Right lobe of liver (tissue), 4 donors: Measurements from ENCODE around the gene TIMP4.

Experiments
- POLR2A ChIP-seq: fragments of 450-650 bp; IDR thresholded peaks from one replicate; pipeline ENCODE4 v1.6.1; 2017; ENCODE audit warnings: antibody characterized with exemption, mild to moderate bottlenecking
- TF ChIP-seq, protein P1 (sequence below), 4 donors: fragments of 200-600 bp in 3 of 4; fragments of 450-650 bp in 1 of 4; IDR thresholded peaks; one replicate each; pipeline versions ENCODE4 v1.5.1 to v1.8.0; 2016 to 2022; ENCODE audit warnings: antibody characterized with exemption in 4 of 4, mild to moderate bottlenecking in 2 of 4
- donor health status: DM: no; HTN: no; CAD: no.
- donor health status: DM: no; HTN: no; CAD: no.
- donor health status: DM: no; HTN: yes; CAD: no.

DNA sequence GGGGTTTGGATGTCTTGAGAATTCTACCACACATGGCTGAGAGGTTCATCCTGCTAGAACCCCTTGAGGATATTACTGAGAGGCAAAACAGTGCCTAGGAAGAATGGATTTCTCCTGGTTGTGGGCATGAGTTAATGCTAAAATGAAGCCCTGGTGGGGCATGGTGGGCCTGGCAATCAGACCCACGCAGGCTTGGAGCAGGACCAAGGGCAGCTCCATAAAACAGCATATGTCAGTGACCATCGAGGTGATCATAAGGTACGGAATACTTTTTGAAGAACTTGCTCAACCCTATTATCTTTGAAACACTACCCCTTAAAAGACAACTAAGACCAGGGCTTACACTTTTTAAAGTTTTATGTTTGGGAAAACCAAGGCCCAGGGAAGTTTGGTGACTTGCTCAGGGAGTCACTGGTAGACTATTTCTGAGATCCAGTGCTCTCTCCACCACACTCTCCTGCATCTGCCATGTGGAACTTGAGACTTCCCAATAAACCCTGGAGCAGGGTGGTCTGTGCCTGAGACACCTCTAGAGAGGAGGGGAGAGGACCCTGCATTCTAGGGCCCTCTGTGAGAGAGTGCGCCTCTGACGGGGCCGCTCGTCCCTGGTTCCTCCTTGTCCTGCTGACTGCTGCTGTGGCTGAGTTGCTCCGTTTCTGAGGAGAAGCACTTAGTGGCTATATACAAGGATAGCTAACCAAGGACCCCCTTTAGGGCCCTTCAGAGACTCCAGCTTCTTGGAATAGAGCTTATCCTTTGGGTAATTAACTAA lies 28.0 kb upstream of the TIMP4 start:
- TF ChIP-seq, protein P1, sequence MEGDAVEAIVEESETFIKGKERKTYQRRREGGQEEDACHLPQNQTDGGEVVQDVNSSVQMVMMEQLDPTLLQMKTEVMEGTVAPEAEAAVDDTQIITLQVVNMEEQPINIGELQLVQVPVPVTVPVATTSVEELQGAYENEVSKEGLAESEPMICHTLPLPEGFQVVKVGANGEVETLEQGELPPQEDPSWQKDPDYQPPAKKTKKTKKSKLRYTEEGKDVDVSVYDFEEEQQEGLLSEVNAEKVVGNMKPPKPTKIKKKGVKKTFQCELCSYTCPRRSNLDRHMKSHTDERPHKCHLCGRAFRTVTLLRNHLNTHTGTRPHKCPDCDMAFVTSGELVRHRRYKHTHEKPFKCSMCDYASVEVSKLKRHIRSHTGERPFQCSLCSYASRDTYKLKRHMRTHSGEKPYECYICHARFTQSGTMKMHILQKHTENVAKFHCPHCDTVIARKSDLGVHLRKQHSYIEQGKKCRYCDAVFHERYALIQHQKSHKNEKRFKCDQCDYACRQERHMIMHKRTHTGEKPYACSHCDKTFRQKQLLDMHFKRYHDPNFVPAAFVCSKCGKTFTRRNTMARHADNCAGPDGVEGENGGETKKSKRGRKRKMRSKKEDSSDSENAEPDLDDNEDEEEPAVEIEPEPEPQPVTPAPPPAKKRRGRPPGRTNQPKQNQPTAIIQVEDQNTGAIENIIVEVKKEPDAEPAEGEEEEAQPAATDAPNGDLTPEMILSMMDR (IDR thresholded peaks at IDR 0.05): no peak
- TF ChIP-seq POLR2A: no peak
